Measurements from ENCODE around the gene FXYD6. TPM values are rescaled to one million over a fixed set of nuclear protein-coding genes. Genes with fewer than 3 reads are reported as not detected.
A peak's percentile ranks its signal among the peaks of the same experiment; 100 is the strongest.

FXYD6 gene
- total RNA-seq, 1 donor: not detected

DNA sequence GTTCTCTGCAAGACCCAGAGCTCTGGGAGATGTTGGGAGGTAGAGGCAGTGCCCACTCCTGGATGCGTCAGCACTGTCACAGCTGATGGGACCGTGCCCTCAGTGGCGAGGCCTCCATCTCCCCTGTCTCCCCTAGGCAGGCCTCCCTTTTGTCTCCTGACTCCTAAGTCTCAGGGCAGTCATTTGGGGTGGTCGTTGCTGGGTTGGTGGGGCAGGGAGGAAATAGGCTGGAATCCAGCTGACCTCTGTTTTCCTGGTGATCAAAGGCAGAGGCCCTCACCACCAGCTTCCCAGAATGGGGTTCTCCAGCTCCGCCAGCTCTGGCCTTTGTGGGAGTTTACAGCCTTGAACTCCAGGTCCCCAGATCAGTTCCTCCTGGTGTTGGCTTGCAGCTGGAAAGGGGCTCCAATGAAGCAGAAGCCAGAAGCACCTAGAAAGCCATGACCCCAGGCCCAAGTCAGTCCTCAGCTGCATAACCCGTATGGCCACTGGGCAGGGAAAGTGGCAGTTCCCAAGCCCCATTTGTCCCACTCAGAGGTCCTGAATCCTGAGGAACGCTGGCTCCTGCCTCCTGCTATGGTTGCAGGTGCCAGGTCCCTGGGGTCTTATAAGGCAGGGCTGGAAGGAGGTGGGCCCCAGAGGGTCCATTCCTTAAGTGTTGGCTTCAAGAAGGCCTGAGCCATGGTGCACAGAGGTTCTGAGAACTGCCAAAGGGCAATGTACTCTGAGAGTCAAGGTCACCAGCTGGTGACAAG is 44.6 kb downstream of the FXYD6 start:
- no peak for DNase-seq (ENCODE audit: low read depth)

DNA sequence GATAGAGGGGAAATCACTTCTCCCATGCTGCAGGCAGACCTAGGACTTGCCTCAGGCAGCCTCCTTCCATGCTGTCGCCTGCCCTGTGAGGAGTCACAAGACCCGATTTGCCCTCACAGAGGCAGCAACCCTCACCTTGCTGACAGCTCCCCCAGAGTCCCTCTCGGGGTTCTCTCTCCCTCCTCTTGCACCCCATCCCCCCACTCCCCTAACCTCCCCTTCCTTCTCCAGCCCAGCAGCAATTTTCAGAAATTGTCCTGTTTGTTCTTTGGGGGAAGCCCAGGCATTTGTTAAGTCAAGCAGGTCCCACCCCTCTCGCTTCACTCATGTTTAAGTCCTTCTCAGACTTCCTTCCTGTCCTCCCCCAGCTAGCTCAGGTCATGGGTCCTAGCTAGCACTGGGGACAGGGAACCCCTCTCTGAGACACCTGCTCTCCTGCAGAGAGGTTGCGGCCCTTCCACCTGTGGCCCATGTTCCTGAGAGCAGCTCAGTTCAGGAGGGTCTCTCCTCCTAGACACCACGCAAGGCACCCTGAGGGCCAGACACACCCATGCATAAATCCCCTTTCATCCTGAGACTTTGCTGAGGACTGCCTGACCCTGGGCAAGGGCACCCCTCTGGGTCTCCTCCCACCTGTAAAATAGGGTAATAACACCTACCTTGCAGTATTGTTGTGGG is 45.6 kb downstream of the FXYD6 start:
- TF ChIP-seq, protein P1, sequence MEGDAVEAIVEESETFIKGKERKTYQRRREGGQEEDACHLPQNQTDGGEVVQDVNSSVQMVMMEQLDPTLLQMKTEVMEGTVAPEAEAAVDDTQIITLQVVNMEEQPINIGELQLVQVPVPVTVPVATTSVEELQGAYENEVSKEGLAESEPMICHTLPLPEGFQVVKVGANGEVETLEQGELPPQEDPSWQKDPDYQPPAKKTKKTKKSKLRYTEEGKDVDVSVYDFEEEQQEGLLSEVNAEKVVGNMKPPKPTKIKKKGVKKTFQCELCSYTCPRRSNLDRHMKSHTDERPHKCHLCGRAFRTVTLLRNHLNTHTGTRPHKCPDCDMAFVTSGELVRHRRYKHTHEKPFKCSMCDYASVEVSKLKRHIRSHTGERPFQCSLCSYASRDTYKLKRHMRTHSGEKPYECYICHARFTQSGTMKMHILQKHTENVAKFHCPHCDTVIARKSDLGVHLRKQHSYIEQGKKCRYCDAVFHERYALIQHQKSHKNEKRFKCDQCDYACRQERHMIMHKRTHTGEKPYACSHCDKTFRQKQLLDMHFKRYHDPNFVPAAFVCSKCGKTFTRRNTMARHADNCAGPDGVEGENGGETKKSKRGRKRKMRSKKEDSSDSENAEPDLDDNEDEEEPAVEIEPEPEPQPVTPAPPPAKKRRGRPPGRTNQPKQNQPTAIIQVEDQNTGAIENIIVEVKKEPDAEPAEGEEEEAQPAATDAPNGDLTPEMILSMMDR (IDR thresholded peaks at IDR 0.05; ENCODE audit: insufficient read depth, low read depth, low read length): no peak
- DNase-seq (ENCODE audit: low read depth): no peak
- no peak overlapping the region for H3K4me3 ChIP-seq (ENCODE audit: low read depth, low read length)

More for the DNA sequence above, 44.6 kb downstream of the FXYD6 start:
- TF ChIP-seq, protein P1 (IDR thresholded peaks at IDR 0.05; ENCODE audit: insufficient read depth, low read depth, low read length): no peak
- no peak overlapping the region for H3K4me3 ChIP-seq (ENCODE audit: low read depth, low read length)

DNA sequence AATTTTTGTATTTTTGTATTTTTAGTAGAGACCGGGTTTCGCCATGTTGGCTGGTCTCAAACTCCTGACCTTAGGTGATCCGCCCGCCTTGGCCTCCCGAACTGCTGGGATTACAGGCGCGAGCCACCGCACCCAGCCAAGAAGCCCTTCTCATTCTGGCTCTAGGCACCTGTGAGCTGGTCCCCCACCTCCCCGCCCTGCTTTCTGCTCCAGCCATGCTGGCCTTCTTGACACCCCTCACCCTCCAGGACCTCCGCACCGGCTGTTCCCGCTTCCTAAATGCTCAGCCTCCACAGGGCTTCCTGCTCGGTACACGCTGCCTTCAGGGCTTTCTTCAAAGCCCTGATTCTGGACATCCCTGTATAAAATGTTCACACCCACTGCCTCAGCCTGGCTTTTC is 46.4 kb downstream of the FXYD6 start:
- TF ChIP-seq, protein P1 (IDR thresholded peaks at IDR 0.05; ENCODE audit: insufficient read depth, low read depth, low read length): no peak
- DNase-seq (ENCODE audit: low read depth): no peak
- H3K4me3 ChIP-seq (ENCODE audit: low read depth, low read length): no peak overlapping the region

DNA sequence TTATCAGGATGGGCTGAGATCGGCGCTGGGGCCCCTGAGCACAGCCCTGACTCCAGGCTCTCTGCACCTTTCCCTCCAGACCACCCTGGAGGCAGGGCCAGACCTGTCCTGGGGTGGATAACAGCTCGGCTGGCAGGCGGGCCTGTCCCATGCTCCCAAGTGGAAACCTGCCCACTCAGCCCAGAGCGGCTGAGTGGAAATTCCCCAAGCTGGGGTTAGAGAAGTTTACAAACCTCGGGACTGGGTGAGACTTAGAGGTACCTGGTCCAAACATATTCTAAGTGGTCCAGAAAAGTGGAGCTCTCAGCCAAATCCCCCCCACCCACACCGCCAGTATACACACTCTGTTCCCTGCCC is 47.1 kb downstream of the FXYD6 start:
- no peak for DNase-seq (ENCODE audit: low read depth)
- H3K4me3 ChIP-seq (ENCODE audit: low read depth, low read length): no peak overlapping the region
- TF ChIP-seq, protein P1 (IDR thresholded peaks at IDR 0.05; ENCODE audit: insufficient read depth, low read depth, low read length): no peak

DNA sequence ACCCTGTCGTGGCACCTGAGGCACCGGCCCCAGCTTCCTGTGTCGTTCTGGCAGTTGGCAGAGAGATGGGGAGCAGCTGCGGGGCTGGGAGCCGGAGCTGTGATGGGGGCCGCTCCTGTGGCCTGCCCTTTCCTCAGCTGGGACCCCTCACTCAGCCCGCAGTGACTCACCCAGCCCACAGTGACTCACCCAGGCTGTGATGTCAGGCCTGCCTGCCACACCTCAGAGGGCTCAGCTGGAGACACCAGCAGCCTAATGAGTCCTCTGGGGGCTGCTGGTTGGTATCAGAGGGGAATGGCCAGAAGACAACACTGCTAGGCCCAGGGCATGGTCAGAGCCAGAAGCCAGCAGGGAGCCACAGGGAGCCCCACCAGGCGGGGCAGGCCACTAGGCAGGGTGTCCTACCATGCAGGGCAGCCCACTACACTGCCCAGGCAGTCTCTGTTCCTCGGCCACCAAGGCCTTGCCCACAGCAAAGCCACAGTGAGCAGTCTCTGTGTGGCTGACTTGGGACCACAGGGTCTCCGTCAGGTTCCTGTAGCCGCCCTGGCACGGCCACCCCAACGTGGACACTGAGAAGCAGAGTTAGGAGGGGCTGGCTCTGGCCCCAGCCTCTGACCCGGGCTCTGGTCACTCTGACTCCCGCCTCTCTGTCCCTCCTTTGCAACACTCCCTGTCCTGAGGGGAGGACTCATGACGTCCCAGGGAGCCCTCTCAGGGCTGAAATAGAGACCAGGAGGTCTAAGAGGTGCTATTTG is 47.7 kb downstream of the FXYD6 start:
- TF ChIP-seq, protein P1 (IDR thresholded peaks at IDR 0.05; ENCODE audit: insufficient read depth, low read depth, low read length): no peak
- DNase-seq (ENCODE audit: low read depth): peak; percentile 77
- no peak overlapping the region for H3K4me3 ChIP-seq (ENCODE audit: low read depth, low read length)

DNA sequence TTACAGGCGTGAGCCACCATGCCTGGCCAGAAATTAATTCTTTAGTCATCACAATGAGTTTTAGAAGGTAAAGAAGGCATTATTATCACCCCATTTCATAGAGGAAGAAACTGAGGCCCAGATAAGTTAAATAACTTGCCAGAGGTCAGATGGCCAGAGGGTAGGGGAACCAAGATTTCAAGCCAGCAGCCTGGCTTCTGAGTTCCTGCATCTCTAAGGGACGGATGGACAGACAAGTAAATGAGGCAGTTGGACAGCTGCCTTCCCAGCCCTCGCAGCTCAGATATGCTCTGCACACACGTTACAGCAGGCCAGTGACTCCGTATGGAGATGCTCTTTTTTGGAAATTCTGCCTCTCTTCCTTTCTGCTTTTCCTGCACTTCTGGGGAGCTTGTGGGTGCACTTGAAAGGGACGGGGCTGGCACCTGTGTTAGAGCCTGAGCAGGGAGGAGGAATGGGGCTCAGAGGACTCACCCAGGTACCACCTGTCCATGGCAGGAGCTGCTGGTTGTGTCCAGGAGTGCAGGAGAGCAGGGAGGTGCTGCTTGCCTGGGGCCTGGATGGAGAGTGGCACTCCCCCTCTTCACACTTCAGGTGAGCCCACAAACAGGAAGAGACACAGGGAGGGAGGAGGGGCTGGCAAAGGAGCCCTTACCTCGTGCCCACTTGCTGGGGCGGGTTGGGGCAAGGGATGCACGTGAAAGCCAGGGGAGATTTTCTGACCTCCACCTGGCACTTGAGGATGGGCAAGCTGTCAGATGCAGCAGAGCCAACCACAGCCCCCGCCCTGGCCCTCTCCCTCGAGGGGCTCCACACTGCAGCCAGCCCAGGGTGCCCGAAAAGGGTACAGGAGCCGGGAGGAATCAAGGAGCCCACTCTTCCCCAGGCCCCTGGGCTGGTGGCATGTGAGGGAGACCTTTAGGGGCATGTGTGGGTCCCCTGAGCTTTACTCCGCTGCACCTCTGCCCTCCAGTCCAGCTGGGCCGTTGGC is 48.6 kb downstream of the FXYD6 start:
- TF ChIP-seq, protein P1 (IDR thresholded peaks at IDR 0.05; ENCODE audit: insufficient read depth, low read depth, low read length): no peak
- DNase-seq (ENCODE audit: low read depth): no peak
- no peak overlapping the region for H3K4me3 ChIP-seq (ENCODE audit: low read depth, low read length)
